ENCODE measurements around the gene KMT5C.

Gene KMT5C

GRCh38 chr19:55377356-55378131 lies 37.9 kb downstream of the KMT5C start:
- no peak overlapping the region for H3K9ac ChIP-seq (ENCODE audit: low read length)
- no peaks in the 10 kb centered on the region for H3K36me3 ChIP-seq (ENCODE audit: control insufficient read depth, insufficient read depth, low read length)
- peaks cover 32% of the 10 kb centered on the region for H3K4me1 ChIP-seq (ENCODE audit: control insufficient read depth, insufficient read depth, low read length)
- H3K9me3 ChIP-seq (ENCODE audit: control insufficient read depth, low read length): no peaks in the 10 kb centered on the region
- H3K27me3 ChIP-seq (ENCODE audit: control insufficient read depth, insufficient read depth, low read length): peaks cover 40% of the 10 kb centered on the region
- no peak overlapping the region for H3K4me3 ChIP-seq (ENCODE audit: low read length)

DNA sequence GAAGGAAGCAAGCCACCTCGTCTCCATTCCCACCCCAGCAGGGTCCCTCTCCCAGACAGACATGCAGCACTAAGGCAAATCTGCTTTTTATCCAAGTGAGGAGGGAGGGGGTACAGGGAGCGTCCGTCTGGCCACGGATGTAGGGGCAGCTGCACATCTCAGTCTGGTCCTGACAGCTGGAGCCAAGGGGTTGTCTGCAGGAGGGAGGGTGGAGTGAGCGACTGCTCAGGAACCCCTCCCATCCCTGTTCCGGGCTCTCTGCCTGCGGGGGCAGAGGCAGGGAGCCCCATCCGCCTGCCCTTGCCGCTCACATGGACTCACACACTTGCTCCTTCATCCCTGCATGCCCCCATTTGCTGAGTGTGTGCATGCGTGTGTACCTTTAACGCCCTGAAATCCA lies 39.5 kb downstream of the KMT5C start:
- peaks cover 33% of the 10 kb centered on the region for H3K4me1 ChIP-seq (ENCODE audit: control insufficient read depth, insufficient read depth, low read length)
- no peak overlapping the region for H3K9ac ChIP-seq (ENCODE audit: low read length)
- H3K9me3 ChIP-seq (ENCODE audit: control insufficient read depth, low read length): no peaks in the 10 kb centered on the region
- H3K27me3 ChIP-seq (ENCODE audit: control insufficient read depth, insufficient read depth, low read length): peaks cover 24% of the 10 kb centered on the region
- no peaks in the 10 kb centered on the region for H3K36me3 ChIP-seq (ENCODE audit: control insufficient read depth, insufficient read depth, low read length)
- no peak overlapping the region for H3K4me3 ChIP-seq (ENCODE audit: low read length)

GRCh38 chr19:55382013-55382412 lies 42.3 kb downstream of the KMT5C start:
- Histone ChIP-seq H3K4me3 (ENCODE audit: low read length) (no peak overlapping the region), H3K9ac (ENCODE audit: low read length) (no peak overlapping the region), H3K36me3 (ENCODE audit: control insufficient read depth, insufficient read depth, low read length) (no peaks in the 10 kb centered on the region), H3K9me3 (ENCODE audit: control insufficient read depth, low read length) (no peaks in the 10 kb centered on the region), H3K4me1 (ENCODE audit: control insufficient read depth, insufficient read depth, low read length) (peaks cover 31% of the 10 kb centered on the region), H3K27me3 (ENCODE audit: control insufficient read depth, insufficient read depth, low read length) (peaks cover 6% of the 10 kb centered on the region)

DNA sequence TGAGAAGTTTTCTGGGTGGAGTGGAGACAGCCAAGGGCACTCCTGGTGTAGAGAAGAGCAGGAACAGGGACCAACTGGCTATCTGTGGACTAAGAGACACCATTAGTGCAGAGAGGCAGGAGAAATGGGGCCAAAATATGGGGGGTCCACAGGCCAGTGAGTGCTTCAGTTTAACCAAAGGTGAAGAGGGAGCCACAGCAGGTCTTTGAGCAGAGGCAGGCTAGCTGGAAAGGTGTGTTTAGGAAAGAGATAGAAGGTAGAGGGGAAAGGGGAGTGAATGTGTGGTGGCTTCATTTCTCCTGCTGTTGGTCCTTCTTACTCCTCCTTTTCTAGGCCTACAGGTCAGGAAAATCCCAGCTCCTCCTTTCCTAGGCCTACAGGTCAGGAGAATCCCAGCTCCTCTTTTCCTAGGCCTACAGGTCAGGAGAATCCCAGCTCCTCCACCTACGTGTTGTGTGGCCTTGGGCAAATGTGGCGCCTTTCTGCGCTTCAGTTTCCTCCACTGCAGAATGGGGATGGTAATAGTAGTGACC lies 42.9 kb downstream of the KMT5C start:
- Histone ChIP-seq H3K27me3 (ENCODE audit: control insufficient read depth, insufficient read depth, low read length) (peaks cover 3% of the 10 kb centered on the region), H3K9ac (ENCODE audit: low read length) (peak overlapping the region; percentile 61), H3K9me3 (ENCODE audit: control insufficient read depth, low read length) (no peaks in the 10 kb centered on the region), H3K4me1 (ENCODE audit: control insufficient read depth, insufficient read depth, low read length) (peaks cover 36% of the 10 kb centered on the region), H3K4me3 (ENCODE audit: low read length) (peak overlapping the region; percentile 25), H3K36me3 (ENCODE audit: control insufficient read depth, insufficient read depth, low read length) (peaks cover under 1% of the 10 kb centered on the region)

GRCh38 chr19:55383279-55384130 lies 43.8 kb downstream of the KMT5C start:
- peak overlapping the region; percentile 61 for H3K9ac ChIP-seq (ENCODE audit: low read length)
- peak overlapping the region; percentile 25 for H3K4me3 ChIP-seq (ENCODE audit: low read length)
- H3K9me3 ChIP-seq (ENCODE audit: control insufficient read depth, low read length): no peaks in the 10 kb centered on the region
- peaks cover 10% of the 10 kb centered on the region for H3K36me3 ChIP-seq (ENCODE audit: control insufficient read depth, insufficient read depth, low read length)
- H3K4me1 ChIP-seq (ENCODE audit: control insufficient read depth, insufficient read depth, low read length): peaks cover 46% of the 10 kb centered on the region
- no peaks in the 10 kb centered on the region for H3K27me3 ChIP-seq (ENCODE audit: control insufficient read depth, insufficient read depth, low read length)

- Histone ChIP-seq H3K4me3 (ENCODE audit: low read length) (peak within 1 kb of the TSS; percentile 85), H3K36me3 (ENCODE audit: control insufficient read depth, insufficient read depth, low read length) (peaks cover 10% of the 10 kb centered on the region), H3K27me3 (ENCODE audit: control insufficient read depth, insufficient read depth, low read length) (no peaks in the 10 kb centered on the region), H3K9ac (ENCODE audit: low read length) (peak within 1 kb of the TSS; percentile 74), H3K4me1 (ENCODE audit: control insufficient read depth, insufficient read depth, low read length) (peaks cover 52% of the 10 kb centered on the region), H3K9me3 (ENCODE audit: control insufficient read depth, low read length) (no peaks in the 10 kb centered on the region)
Observed at GRCh38 chr19:55384131-55384919, 44.6 kb downstream of the KMT5C start, which contains the start of gene TMEM238. Gene TMEM238, minus strand, starts transcription at chr19:55384292. Its CDS starts 33 bp downstream, at chr19:55384259.

DNA sequence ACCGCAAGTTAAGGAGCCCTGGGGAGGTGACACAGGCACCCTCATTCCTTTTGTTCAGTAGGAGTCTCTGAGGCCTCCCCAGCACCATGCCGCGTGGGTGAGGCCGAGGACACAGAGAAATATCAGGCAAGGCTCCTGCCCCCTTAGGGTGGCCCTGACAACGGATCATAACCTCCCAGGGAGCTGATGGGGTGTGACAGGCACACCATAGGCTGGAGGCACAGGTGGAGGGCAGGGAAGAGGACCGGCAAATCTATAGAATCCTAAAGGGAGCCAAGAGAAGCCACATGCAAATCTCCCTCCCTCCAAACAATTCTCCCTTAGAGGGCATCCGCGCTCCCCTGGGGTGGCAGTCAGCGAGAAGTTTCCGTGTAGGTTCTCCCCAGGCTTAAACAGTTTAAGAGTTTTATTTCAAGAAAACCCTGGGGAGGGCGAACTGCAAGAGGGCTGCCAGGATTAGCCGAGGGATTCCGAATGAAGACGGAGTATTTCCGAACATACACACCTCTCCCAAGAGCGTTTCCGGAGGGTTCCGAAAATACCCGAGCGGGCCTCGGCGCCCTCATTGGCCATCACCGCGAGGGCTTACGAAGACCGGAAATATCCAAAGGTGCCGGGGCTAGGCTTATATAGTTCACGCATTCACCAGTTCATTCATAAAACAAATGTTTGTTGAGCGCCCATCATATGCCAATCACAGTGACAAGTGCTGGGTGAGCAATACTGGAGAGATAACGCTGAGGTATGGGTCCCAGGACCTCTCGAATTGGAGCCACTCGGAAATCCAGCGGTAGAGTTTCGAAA lies 45.4 kb downstream of the KMT5C start:
- Histone ChIP-seq H3K9me3 (ENCODE audit: control insufficient read depth, low read length) (no peaks in the 10 kb centered on the region), H3K9ac (ENCODE audit: low read length) (peak overlapping the region; percentile 74), H3K36me3 (ENCODE audit: control insufficient read depth, insufficient read depth, low read length) (peaks cover 10% of the 10 kb centered on the region), H3K27me3 (ENCODE audit: control insufficient read depth, insufficient read depth, low read length) (no peaks in the 10 kb centered on the region), H3K4me3 (ENCODE audit: low read length) (peak overlapping the region; percentile 85), H3K4me1 (ENCODE audit: control insufficient read depth, insufficient read depth, low read length) (peaks cover 52% of the 10 kb centered on the region)

DNA sequence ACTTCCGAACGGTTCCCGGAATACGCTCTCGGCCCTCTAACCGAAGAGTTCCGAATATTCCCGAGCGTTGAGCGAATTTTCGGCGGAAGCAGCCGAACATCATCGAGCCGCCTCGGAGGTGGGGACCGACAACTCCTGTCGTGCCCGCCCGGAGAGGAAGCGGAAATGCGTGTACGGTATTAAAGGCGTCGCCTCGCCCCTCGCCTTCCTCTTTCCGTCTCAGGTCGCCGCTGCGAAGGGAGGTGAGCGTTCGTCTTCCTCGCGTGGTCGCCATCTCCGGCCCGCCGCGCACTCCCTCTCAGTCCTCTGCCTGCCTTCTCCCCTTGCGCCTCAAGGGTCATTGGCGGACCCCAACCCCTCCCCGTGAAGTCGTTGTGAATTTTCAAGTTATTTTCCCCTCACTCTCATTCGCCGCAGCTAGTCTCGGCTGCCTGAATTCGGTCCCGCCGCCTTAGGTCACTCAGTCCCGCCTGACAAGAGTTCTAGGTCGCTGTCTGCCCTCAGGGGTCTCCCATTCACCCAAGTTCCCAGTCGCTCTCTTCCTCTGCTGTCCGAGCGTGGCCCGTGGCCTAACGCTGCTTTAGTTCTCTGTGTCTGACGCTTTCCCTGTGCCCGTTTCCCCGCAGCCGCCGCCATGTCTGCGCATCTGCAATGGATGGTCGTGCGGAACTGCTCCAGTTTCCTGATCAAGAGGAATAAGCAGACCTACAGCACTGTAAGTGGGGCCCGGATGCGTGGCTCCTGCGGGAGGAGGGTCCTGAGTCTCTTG lies 46.2 kb downstream of the KMT5C start, which contains the start of gene RPL28:
Gene RPL28, plus strand, starts transcription at position 209 of the 769 bp plus-strand sequence. Its CDS starts 426 bp downstream, at position 635.
- H3K27me3 ChIP-seq (ENCODE audit: control insufficient read depth, insufficient read depth, low read length): no peaks in the 10 kb centered on the region
- H3K9ac ChIP-seq (ENCODE audit: low read length): peak within 1 kb of the TSS; percentile 74
- H3K4me3 ChIP-seq (ENCODE audit: low read length): peak within 1 kb of the TSS; percentile 85
- H3K36me3 ChIP-seq (ENCODE audit: control insufficient read depth, insufficient read depth, low read length): peaks cover 10% of the 10 kb centered on the region
- no peaks in the 10 kb centered on the region for H3K9me3 ChIP-seq (ENCODE audit: control insufficient read depth, low read length)
- H3K4me1 ChIP-seq (ENCODE audit: control insufficient read depth, insufficient read depth, low read length): peaks cover 52% of the 10 kb centered on the region

- peaks cover 52% of the 10 kb centered on the region for H3K4me1 ChIP-seq (ENCODE audit: control insufficient read depth, insufficient read depth, low read length)
- H3K9ac ChIP-seq (ENCODE audit: low read length): peak overlapping the region; percentile 74
- H3K9me3 ChIP-seq (ENCODE audit: control insufficient read depth, low read length): no peaks in the 10 kb centered on the region
- peak overlapping the region; percentile 85 for H3K4me3 ChIP-seq (ENCODE audit: low read length)
- H3K36me3 ChIP-seq (ENCODE audit: control insufficient read depth, insufficient read depth, low read length): peaks cover 10% of the 10 kb centered on the region
- no peaks in the 10 kb centered on the region for H3K27me3 ChIP-seq (ENCODE audit: control insufficient read depth, insufficient read depth, low read length)
Observed at GRCh38 chr19:55386493-55386971, 46.9 kb downstream of the KMT5C start.

DNA sequence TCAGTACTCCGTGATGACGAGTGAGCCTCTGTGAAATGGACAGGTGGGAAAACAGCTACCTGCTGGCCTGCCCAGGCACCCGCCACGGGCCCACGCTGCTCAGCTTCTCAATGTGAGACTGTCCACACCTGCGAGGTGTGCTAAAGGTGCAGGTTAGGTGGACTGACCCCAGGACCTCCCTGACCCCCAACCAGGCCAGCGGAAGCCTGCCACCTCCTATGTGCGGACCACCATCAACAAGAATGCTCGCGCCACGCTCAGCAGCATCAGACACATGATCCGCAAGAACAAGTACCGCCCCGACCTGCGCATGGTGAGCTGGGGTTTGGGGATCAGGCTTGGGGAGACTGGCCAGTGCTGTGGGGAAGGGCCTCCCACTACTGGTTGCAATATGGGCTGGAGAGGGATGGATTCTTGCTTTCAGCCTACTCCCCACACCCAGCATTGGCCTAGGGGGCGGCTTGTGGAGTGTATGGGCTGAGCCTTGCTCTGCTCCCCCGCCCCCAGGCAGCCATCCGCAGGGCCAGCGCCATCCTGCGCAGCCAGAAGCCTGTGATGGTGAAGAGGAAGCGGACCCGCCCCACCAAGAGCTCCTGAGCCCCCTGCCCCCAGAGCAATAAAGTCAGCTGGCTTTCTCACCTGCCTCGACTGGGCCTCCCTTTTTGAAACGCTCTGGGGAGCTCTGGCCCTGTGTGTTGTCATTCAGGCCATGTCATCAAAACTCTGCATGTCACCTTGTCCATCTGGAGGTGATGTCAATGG lies 48.2 kb downstream of the KMT5C start:
- peaks cover 44% of the 10 kb centered on the region for H3K4me1 ChIP-seq (ENCODE audit: control insufficient read depth, insufficient read depth, low read length)
- H3K9ac ChIP-seq (ENCODE audit: low read length): peak overlapping the region; percentile 74
- peak overlapping the region; percentile 85 for H3K4me3 ChIP-seq (ENCODE audit: low read length)

More for the DNA sequence above, 48.2 kb downstream of the KMT5C start:
- H3K9me3 ChIP-seq (ENCODE audit: control insufficient read depth, low read length): no peaks in the 10 kb centered on the region
- H3K27me3 ChIP-seq (ENCODE audit: control insufficient read depth, insufficient read depth, low read length): no peaks in the 10 kb centered on the region
- peaks cover 10% of the 10 kb centered on the region for H3K36me3 ChIP-seq (ENCODE audit: control insufficient read depth, insufficient read depth, low read length)

All from mucosa of stomach (tissue), 1 donor.